Small intestine (tissue), 7 donors: ENCODE data around the gene TXNDC17. TPM values are rescaled to one million over a fixed set of nuclear protein-coding genes. Genes with fewer than 3 reads are reported as not detected.

ENCODE experiments used
- DNase-seq, 2 donors: peaks; one replicate each; pipeline versions ENCODE4 v3.0.0 to v3.0.0-alpha.2; 2013
- FAIRE-seq: peaks from 2 replicates; lab custom pipeline; 2012; peaks lifted over from hg19 to GRCh38; lab: Jason Lieb, UNC
- H3K27ac ChIP-seq, 3 donors: one replicate each; pipeline ENCODE4 v1.5.1; 2013; ENCODE audit warnings: low read length in 2 of 3, mild to moderate bottlenecking in 2 of 3, control low read depth in 1 of 3, inconsistent platforms in 1 of 3, low read depth in 1 of 3, moderate library complexity in 1 of 3
- H3K27me3 ChIP-seq, 3 donors: one replicate each; pipeline ENCODE4 v1.6.1; 2013; ENCODE audit warnings: low read length in 3 of 3, inconsistent platforms in 1 of 3; ENCODE audit not compliant: control insufficient read depth in 3 of 3, insufficient read depth in 3 of 3
- H3K36me3 ChIP-seq, 3 donors: one replicate each; pipeline ENCODE4 v1.6.1; 2013; ENCODE audit warnings: low read length in 3 of 3, inconsistent platforms in 1 of 3, low read depth in 1 of 3, mild to moderate bottlenecking in 1 of 3, moderate library complexity in 1 of 3; ENCODE audit not compliant: control insufficient read depth in 3 of 3, insufficient read depth in 2 of 3
- H3K4me1 ChIP-seq, 3 donors: one replicate each; pipeline ENCODE4 v1.6.1; 2013; ENCODE audit warnings: low read length in 2 of 3, inconsistent platforms in 1 of 3, low read depth in 1 of 3, mild to moderate bottlenecking in 1 of 3, moderate library complexity in 1 of 3; ENCODE audit not compliant: control insufficient read depth in 3 of 3, insufficient read depth in 2 of 3
- H3K4me3 ChIP-seq, 3 donors: one replicate each; pipeline ENCODE4 v1.5.1; 2013; ENCODE audit warnings: low read length in 3 of 3, control low read depth in 1 of 3, inconsistent platforms in 1 of 3, low read depth in 1 of 3, mild to moderate bottlenecking in 1 of 3, moderate library complexity in 1 of 3
- H3K9me3 ChIP-seq, 2 donors: one replicate each; pipeline ENCODE4 v1.6.1; 2013; ENCODE audit warnings: low read depth in 1 of 2, low read length in 1 of 2; ENCODE audit not compliant: control insufficient read depth in 2 of 2, insufficient read depth in 1 of 2
- WGBS, 3 donors: extraction: QIAGEN DNeasy Blood & Tissue Kit; methylation state at CpG; one replicate each; pipeline ENCODE4 v1.1.7; 2013; 5-methylcytosine and 5-hydroxymethylcytosine counted together
- polyA plus RNA-seq, 4 donors: library from polyadenylated mRNA; stranded (reverse) in 3 of 4; unstranded in 1 of 4; fragments of 200-250 nt in 3 of 4; fragments of 120-200 nt in 1 of 4; gene quantifications; one replicate each; pipeline versions ENCODE4 v1.2.1 to v1.2.3, GENCODE V29; 2013
- donor health status: healthy with polysubstance abuse.
- donor health status: control.
- donor health status: control.
- donor health status: Bipolar disorder and iron deficiency.
- donor health status: healthy.

Gene TXNDC17
- polyA plus RNA-seq, 4 donors = 137 to 647 (median 322) TPM

DNA sequence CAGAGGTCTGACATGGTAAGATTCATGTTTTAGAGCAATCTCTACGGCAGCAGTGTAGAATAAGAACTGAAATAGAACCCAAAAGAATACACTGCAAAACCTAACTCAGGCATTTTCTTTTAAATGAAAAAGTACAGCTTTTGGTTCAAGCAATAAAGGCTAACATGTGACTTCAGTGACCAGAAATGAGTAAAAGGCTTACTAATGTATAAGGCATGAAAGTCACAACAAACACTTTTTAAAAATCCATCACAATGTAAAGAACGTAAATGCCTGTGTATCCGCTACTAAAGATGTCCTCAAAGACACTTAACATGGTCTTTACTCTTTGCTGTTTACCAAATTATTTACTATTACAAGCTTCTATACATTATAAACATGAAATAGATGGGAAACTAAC lies 16.9 kb upstream of the TXNDC17 start:
- Histone ChIP-seq H3K9me3 (no peaks in the 10 kb centered on the region), H3K27me3 (no peaks in the 10 kb centered on the region), H3K36me3 (peaks cover 4 to 24% (median 8%) of the 10 kb centered on the region in 3 donors), H3K4me1 (no peaks in the 10 kb centered on the region), H3K27ac (no peak overlapping the region), H3K4me3 (no peak overlapping the region)
- WGBS, 3 donors = 97 to 98% (median 98%) methylated on average over 3 of the region's 3 CpGs
- FAIRE-seq (no peak), DNase-seq (no peak)

DNA sequence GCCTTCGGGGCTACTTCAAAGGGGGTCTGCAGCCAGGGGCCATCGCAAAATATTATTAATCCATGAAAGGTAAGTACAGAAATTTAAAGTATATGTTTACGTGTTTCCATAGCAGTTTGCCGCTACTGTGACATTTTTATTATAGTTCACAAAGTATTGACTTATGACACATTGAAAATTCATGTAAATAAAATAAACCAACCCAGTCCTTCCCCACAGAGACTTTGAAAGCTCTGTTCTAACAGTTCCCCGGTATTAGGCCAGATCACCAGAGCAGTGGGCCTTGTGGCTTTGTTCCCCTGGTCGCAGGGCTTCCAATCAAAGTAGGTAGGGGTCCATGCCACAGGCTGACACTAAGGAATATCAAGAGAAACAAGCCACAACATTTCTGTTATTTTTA lies 14.2 kb upstream of the TXNDC17 start:
- DNase-seq = no peak
- no peak for FAIRE-seq
- no peaks in the 10 kb centered on the region for H3K4me1 ChIP-seq
- peaks cover 0 to 20% (median 6%) of the 10 kb centered on the region in 3 donors for H3K36me3 ChIP-seq
- H3K27ac ChIP-seq = no peak overlapping the region
- H3K27me3 ChIP-seq = no peaks in the 10 kb centered on the region
- no peaks in the 10 kb centered on the region for H3K9me3 ChIP-seq
- WGBS, 3 donors = 91 to 95% (median 91%) methylated on average over 6 of the region's 6 CpGs
- H3K4me3 ChIP-seq = no peak overlapping the region

DNA sequence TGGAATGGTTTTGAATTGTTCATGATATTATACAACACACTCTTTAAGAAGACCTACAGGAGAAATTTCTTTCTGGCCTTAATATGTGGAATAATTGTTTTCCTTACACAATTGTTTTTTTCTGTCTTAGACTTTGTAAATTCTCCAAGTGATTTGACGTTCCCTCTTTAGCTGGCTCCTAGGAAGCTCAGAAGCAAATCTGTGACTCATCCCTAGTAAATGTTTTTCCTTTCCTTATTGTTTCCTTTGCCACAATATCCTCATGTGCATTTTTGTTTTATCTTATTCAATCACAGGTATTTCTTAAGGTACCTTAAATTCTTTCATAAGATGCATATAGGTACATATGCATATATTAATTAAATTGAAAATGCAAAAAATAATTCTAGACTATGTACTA lies 13.8 kb upstream of the TXNDC17 start:
- Histone ChIP-seq H3K36me3 (peaks cover 0 to 24% (median 6%) of the 10 kb centered on the region in 3 donors), H3K27ac (no peak overlapping the region), H3K27me3 (no peaks in the 10 kb centered on the region), H3K4me1 (no peaks in the 10 kb centered on the region), H3K9me3 (no peaks in the 10 kb centered on the region), H3K4me3 (no peak overlapping the region)
- DNase-seq (no peak), FAIRE-seq (no peak)
- 66 to 93% (median 78%) methylated on average over 1 of the region's 1 CpG for whole genome bisulfite sequencing, 3 donors

DNA sequence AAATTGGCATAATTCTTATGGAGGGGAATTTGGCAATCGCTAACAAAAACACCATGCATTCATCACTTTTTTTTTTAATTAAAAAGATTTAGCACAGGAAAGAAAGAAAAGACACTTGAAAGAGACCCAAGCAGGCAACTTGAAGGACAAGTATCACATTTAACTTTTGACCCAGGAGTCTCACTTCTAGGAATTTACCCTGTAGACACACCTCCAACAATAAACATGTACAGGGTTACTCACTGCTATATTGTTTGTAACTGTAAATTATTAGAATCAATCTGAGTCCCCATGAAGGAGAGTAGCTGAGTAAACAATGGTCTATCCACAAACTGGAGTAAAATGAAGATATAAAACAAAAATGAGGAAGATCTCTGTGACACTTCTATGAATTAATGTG lies 10.5 kb upstream of the TXNDC17 start:
- Histone ChIP-seq H3K9me3 (no peaks in the 10 kb centered on the region), H3K27ac (no peak overlapping the region), H3K27me3 (no peaks in the 10 kb centered on the region), H3K4me3 (no peak overlapping the region), H3K4me1 (no peaks in the 10 kb centered on the region), H3K36me3 (peaks cover 2 to 20% (median 8%) of the 10 kb centered on the region in 3 donors)
- DNase-seq (no peak), FAIRE-seq (no peak)
- WGBS, 3 donors = 93 to 97% (median 94%) methylated on average over 1 of the region's 1 CpG

DNA sequence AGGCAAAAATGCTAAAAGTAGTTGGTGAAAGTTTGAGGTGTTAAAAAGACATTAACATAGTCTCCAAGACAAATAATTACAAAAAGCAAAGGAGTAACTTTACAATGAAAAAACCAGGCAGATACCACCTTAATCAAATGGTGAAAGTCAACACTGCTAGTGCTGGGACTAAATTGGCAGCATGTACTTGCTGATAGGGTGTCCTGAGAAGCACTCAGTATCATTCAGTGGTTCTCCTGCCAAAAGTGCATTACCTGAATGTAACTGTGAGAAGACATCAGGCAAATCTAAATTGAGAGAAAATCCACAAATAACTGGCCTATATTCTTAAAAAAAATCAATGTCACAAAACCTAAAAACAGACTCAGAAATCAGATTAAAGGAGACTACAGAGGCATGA lies 8.3 kb upstream of the TXNDC17 start:
- peaks cover 2 to 12% (median 6%) of the 10 kb centered on the region in 3 donors for H3K36me3 ChIP-seq
- no peaks in the 10 kb centered on the region for H3K9me3 ChIP-seq
- no peak overlapping the region for H3K4me3 ChIP-seq
- no peak for FAIRE-seq
- no peak overlapping the region for H3K27ac ChIP-seq
- no peaks in the 10 kb centered on the region for H3K4me1 ChIP-seq
- no peak for DNase-seq
- no peaks in the 10 kb centered on the region for H3K27me3 ChIP-seq

DNA sequence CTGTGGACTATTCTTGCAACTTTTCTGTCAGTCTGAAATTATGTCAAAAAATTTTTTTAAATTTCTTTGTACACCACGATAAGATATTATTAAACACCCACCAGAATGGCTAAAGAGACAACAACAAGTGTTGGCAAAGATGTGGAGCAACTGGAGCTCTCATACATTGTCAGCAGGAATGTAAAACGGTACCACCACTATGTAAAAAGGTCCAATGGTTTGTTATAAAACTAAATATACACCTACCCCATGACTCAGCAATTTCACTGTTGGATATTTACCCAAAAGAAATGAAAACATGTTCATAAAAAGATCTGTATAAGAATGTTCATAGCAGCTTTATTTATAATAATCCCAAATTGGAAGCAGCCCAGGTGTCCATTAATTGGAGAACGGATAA lies 7.6 kb upstream of the TXNDC17 start:
- no peak overlapping the region for H3K4me3 ChIP-seq
- H3K4me1 ChIP-seq = no peaks in the 10 kb centered on the region
- peaks cover 2 to 7% (median 4%) of the 10 kb centered on the region in 3 donors for H3K36me3 ChIP-seq
- no peak overlapping the region for H3K27ac ChIP-seq
- WGBS, 3 donors = 94 to 99% (median 98%) methylated on average over 3 of the region's 3 CpGs
- no peak for FAIRE-seq
- no peaks in the 10 kb centered on the region for H3K27me3 ChIP-seq
- no peaks in the 10 kb centered on the region for H3K9me3 ChIP-seq
- no peak for DNase-seq

DNA sequence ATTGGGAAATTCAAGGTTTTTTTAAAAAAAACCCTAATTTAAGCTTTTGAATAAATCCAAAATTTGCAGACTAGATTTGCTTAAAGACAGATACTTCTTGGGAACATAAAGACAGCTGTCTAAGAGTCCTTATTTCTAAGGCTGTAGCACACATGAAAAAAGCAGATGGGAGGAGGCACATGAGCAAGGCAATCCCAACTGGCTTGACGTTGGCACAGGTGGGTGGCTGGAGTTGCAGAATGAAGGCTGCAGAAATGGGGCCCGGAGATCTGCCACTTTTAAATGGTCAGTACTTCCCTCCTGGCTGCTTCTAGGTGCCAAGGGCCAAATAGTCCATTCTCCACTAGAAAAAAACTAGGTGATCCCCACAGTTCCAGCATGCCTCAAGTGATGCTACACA lies 4.8 kb upstream of the TXNDC17 start:
- DNase-seq (no peak), FAIRE-seq (no peak)
- peaks cover 2 to 11% (median 8%) of the 10 kb centered on the region in 3 donors for H3K4me1 ChIP-seq
- peaks cover 2 to 7% (median 2%) of the 10 kb centered on the region in 3 donors for H3K36me3 ChIP-seq
- no peak overlapping the region for H3K27ac ChIP-seq
- no peaks in the 10 kb centered on the region for H3K9me3 ChIP-seq
- WGBS, 3 donors = 77 to 84% (median 82%) methylated on average over 2 of the region's 2 CpGs
- H3K27me3 ChIP-seq = no peaks in the 10 kb centered on the region
- H3K4me3 ChIP-seq = no peak overlapping the region

DNA sequence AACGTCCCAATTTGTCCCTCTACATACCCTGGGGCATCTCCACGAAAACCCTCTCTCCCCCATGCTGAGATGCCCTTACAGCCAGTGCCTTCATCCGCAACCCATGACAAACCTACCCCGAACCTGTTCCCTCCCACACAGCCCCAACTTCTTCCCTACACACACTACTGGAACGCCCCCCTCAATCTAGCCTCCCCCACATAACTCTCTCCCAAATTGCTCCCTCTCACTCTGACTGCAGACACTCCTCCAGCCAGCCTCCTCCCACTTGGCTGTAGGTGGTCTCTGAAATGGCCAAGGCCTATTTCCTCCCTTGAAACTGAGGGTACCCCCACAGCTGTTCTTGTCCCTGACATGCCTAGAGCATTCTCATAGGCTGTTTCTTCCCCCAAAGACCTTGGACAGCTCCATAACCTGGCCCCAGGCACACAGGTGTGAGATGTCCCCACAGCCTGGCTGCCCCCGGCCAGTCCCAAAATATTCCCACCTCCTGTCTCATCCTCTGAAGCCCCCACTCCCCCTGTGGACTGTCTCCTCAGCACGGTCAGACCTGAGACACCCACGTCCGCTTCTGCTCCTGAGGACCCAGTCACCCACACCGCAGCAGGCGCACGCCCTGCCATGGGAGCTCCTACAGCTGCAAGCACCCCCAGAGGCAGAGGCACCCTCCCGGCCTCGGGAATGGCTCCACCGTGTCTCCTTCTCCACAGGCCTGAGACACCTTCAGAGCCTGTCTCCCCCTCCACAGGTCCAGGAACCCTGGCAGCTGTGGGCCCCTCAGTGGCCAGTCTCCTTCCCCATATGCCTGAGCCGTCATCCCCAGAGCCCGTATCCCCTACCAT lies 4.0 kb upstream of the TXNDC17 start:
- Histone ChIP-seq H3K36me3 (peaks cover 2 to 5% (median 2%) of the 10 kb centered on the region in 3 donors), H3K27me3 (no peaks in the 10 kb centered on the region), H3K27ac (no peak overlapping the region), H3K9me3 (no peaks in the 10 kb centered on the region), H3K4me3 (no peak overlapping the region), H3K4me1 (peaks cover 2 to 11% (median 11%) of the 10 kb centered on the region in 3 donors)
- DNase-seq = no peak
- WGBS, 3 donors = 95 to 97% (median 95%) methylated on average over 17 of the region's 17 CpGs
- FAIRE-seq = no peak
